ENCODE measurements around the gene RAB21.

Gene RAB21

DNA sequence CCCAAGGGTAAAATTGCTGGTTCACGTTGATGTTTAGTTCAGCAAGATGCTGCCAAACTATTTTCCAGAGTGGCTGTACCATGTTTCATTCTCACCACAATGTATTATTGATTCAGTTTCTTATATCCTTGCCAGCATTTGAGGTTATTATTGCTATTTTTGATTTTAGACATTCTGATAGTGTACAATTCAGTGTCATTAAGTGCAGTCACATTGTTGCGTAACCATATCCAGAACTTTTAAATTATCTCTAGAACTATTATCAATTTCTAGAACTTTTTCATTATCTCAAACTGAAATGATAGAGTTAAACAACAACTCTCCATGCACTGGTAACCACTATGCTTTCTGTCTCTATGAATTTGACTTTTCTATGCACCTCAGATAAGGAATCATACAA is 74.2 kb downstream of the RAB21 start:
- Histone ChIP-seq H3K36me3 (ENCODE audit: control insufficient read depth, insufficient read depth, low read length) (no peaks in the 10 kb centered on the region), H3K4me3 (ENCODE audit: low read length) (no peak overlapping the region), H3K4me1 (ENCODE audit: control insufficient read depth, insufficient read depth, low read length) (no peaks in the 10 kb centered on the region), H3K27me3 (ENCODE audit: control insufficient read depth, insufficient read depth, low read length) (no peaks in the 10 kb centered on the region), H3K9ac (ENCODE audit: low read length) (no peak overlapping the region), H3K27ac (ENCODE audit: low read depth, low read length) (no peak overlapping the region)

DNA sequence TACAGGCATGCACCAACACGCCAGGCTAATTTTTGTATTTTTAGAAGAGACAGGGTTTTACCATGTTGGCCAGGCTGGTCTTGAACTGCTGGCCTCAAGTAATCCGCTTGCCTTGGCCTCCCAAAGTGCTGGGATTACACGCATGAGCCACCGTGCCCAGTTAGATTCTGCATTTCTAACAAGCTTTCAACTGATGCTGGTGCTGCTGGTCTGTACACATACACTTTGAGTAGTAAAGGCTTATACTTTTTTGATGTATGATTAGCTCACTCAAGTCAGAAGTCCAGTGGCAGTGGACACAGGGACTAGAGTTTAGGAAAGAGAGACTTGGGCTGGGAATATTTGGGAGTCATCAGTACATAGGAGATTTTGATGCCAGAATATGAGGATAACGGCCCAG is 82.7 kb downstream of the RAB21 start:
- Histone ChIP-seq H3K27me3 (ENCODE audit: control insufficient read depth, insufficient read depth, low read length) (no peaks in the 10 kb centered on the region), H3K4me1 (ENCODE audit: control insufficient read depth, insufficient read depth, low read length) (peaks cover 10% of the 10 kb centered on the region), H3K27ac (ENCODE audit: low read depth, low read length) (no peak overlapping the region), H3K4me3 (ENCODE audit: low read length) (no peak overlapping the region), H3K36me3 (ENCODE audit: control insufficient read depth, insufficient read depth, low read length) (no peaks in the 10 kb centered on the region), H3K9ac (ENCODE audit: low read length) (no peak overlapping the region)

DNA sequence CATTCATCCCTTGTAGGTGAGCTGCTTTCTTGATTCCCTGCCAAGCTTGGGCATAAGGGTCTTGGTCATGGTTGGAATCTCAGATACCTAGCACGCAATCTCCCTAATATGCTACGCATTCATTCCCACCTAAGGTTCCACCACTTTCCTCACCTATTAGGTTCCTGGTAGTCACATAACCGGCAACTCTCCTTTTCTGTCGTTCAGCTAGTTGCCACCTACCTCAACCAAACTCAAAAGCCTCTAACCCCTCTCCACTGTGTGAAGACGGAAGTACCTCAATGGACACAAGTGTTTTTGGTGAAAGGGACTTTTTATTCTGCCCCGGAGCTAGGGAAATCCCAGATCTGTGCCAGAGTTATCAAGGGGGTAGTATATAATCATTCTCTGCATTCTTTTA is 83.6 kb downstream of the RAB21 start:
- no peak overlapping the region for H3K9ac ChIP-seq (ENCODE audit: low read length)
- H3K36me3 ChIP-seq (ENCODE audit: control insufficient read depth, insufficient read depth, low read length): no peaks in the 10 kb centered on the region
- no peak overlapping the region for H3K4me3 ChIP-seq (ENCODE audit: low read length)
- H3K27ac ChIP-seq (ENCODE audit: low read depth, low read length): no peak overlapping the region
- H3K27me3 ChIP-seq (ENCODE audit: control insufficient read depth, insufficient read depth, low read length): no peaks in the 10 kb centered on the region
- H3K4me1 ChIP-seq (ENCODE audit: control insufficient read depth, insufficient read depth, low read length): peaks cover 10% of the 10 kb centered on the region

DNA sequence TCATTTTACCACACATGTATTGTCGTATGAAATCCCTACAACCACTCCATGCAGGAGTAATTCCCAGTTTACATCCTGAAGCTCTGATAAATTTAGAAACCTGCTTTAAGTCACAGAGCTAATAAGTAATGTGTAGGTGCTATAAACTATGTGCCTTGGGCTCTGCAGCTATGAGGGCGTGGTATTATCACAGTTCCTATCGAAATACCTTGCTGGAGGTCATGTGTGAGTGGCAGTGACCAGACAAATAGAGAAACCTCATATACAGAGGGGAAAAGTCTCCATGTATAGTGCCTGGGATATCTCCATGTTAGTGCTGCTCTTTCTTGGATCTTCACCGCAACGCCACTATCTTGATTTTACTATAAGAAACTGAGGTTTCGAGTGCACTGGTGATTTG is 84.0 kb downstream of the RAB21 start:
- no peak overlapping the region for H3K9ac ChIP-seq (ENCODE audit: low read length)
- H3K27me3 ChIP-seq (ENCODE audit: control insufficient read depth, insufficient read depth, low read length): no peaks in the 10 kb centered on the region
- peak overlapping the region; percentile 97 for H3K4me3 ChIP-seq (ENCODE audit: low read length)
- H3K4me1 ChIP-seq (ENCODE audit: control insufficient read depth, insufficient read depth, low read length): peaks cover 10% of the 10 kb centered on the region
- H3K36me3 ChIP-seq (ENCODE audit: control insufficient read depth, insufficient read depth, low read length): no peaks in the 10 kb centered on the region
- peak overlapping the region; percentile 98 for H3K27ac ChIP-seq (ENCODE audit: low read depth, low read length)

DNA sequence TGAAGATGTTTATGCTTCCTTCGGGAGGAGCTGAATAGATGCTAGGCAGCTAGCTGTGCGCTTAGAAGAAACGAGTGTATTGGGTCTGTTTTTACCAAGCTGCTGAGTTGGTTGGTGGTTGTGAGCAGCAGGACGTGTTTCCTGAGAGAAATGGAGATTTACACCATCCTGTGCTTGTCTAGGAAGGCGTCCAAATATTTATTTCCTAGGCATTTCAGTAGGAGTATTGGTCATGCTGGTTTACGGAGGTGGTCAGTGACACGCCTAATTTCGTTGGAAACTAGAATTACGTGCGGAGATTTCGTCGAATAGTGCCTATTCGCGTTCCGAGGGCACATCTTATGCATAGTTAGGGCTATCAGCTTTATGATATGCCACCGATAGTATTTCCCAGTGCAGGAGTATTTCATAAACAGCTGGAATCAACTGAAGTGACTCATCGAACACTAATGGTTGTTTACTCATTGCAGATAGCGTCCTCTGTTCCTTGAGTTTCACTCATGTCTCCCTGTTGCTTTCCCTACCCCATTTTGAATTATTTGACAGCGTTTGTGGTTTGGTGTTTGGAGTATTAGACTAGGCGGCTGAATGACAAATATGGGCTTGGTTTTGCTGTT is 85.7 kb downstream of the RAB21 start:
- Histone ChIP-seq H3K4me3 (ENCODE audit: low read length) (peak overlapping the region; percentile 97), H3K4me1 (ENCODE audit: control insufficient read depth, insufficient read depth, low read length) (peaks cover 10% of the 10 kb centered on the region), H3K27ac (ENCODE audit: low read depth, low read length) (peak overlapping the region; percentile 98), H3K27me3 (ENCODE audit: control insufficient read depth, insufficient read depth, low read length) (no peaks in the 10 kb centered on the region), H3K36me3 (ENCODE audit: control insufficient read depth, insufficient read depth, low read length) (no peaks in the 10 kb centered on the region), H3K9ac (ENCODE audit: low read length) (peak overlapping the region; percentile 63)

- Histone ChIP-seq H3K4me1 (ENCODE audit: control insufficient read depth, insufficient read depth, low read length) (no peaks in the 10 kb centered on the region), H3K27me3 (ENCODE audit: control insufficient read depth, insufficient read depth, low read length) (no peaks in the 10 kb centered on the region), H3K9ac (ENCODE audit: low read length) (no peak overlapping the region), H3K36me3 (ENCODE audit: control insufficient read depth, insufficient read depth, low read length) (peaks cover 4% of the 10 kb centered on the region), H3K4me3 (ENCODE audit: low read length) (no peak overlapping the region), H3K27ac (ENCODE audit: low read depth, low read length) (no peak overlapping the region)
Measured at GRCh38 chr12:71846322-71846940, 91.8 kb downstream of the RAB21 start.

- H3K27ac ChIP-seq (ENCODE audit: low read depth, low read length): no peak overlapping the region
- H3K4me1 ChIP-seq (ENCODE audit: control insufficient read depth, insufficient read depth, low read length): no peaks in the 10 kb centered on the region
- no peak overlapping the region for H3K4me3 ChIP-seq (ENCODE audit: low read length)
- H3K9ac ChIP-seq (ENCODE audit: low read length): no peak overlapping the region
- no peaks in the 10 kb centered on the region for H3K27me3 ChIP-seq (ENCODE audit: control insufficient read depth, insufficient read depth, low read length)
- H3K36me3 ChIP-seq (ENCODE audit: control insufficient read depth, insufficient read depth, low read length): peaks cover 4% of the 10 kb centered on the region
Measured at GRCh38 chr12:71848212-71848611, 93.5 kb downstream of the RAB21 start.

DNA sequence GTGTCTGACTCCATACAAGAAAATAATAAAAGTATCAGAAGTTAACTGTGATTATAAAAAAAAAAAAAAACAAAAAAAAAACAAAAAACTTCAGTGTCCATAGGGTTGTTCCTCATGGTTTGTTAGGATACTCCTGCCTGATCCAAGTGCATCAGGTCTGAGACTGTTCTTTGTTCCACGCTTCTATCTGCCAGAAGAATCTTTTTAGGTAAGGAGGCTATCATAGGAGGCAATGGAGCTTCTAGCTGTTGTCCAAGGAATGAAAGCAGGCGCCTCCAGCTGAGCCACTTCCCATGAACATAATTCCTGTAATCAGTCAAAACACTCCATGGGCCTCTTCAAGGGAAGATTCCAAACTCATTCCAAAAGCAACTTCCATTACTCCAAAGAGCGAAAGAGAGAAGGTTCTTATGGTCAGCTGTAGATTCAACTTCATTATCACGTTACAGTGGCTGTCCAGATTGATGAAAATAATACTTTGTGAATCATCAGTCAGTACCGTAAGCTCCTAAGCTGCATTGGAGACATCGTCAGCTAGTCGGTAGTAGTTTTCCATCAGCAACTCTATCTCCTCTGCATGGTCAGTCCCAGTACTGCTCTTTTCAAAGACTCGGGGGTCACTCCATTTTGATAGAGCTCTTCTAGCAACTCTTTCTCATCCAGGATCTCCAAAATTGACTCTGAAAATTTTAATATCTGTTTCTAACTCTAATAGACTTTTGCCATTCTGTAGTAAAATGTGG is 94.6 kb downstream of the RAB21 start:
- Histone ChIP-seq H3K27me3 (ENCODE audit: control insufficient read depth, insufficient read depth, low read length) (no peaks in the 10 kb centered on the region), H3K9ac (ENCODE audit: low read length) (no peak overlapping the region), H3K36me3 (ENCODE audit: control insufficient read depth, insufficient read depth, low read length) (peaks cover 4% of the 10 kb centered on the region), H3K4me3 (ENCODE audit: low read length) (no peak overlapping the region), H3K4me1 (ENCODE audit: control insufficient read depth, insufficient read depth, low read length) (no peaks in the 10 kb centered on the region), H3K27ac (ENCODE audit: low read depth, low read length) (no peak overlapping the region)
